ENCODE results near the gene ASB7. TPM values are rescaled to one million over a fixed set of nuclear protein-coding genes. Genes with fewer than 3 reads are reported as not detected.

Gene ASB7
- polyA plus RNA-seq, 3 donors = 5.3 to 9.8 (median 7.6) TPM

- no peak for DNase-seq
- no peak overlapping the region for H3K27ac ChIP-seq (ENCODE audit: low read depth in 1 of 2, low read length in 2 of 2)
- H3K4me3 ChIP-seq (replicated peaks in 1 of 3; ENCODE audit: low read depth in 2 of 3, low read length in 3 of 3) = no peak overlapping the region
- no peaks in the 10 kb centered on the region for H3K4me1 ChIP-seq (ENCODE audit: control insufficient read depth in 1 of 2, insufficient read depth in 2 of 2, low read length in 2 of 2)
- Mint-ChIP-seq H3K9me3 (peaks cover 0 to 6% (median 2%) of the 10 kb centered on the region in 7 donors), H3K27me3 (ENCODE audit: low read depth in 3 of 3) (peaks cover 7 to 19% (median 13%) of the 10 kb centered on the region in 3 donors), H3K4me3 (no peak overlapping the region), H3K27ac (no peak overlapping the region), H3K4me1 (no peaks in the 10 kb centered on the region), H3K36me3 (no peaks in the 10 kb centered on the region)
- no peak overlapping the region for H2AFZ ChIP-seq (ENCODE audit: insufficient read depth, low read depth, low read length, poor library complexity, severe bottlenecking)
- H3K9ac ChIP-seq (ENCODE audit: insufficient read depth, low read length, poor library complexity, severe bottlenecking) = no peak overlapping the region
- peaks cover 0 to 3% of the 10 kb centered on the region in 2 donors for H3K27me3 ChIP-seq (ENCODE audit: control insufficient read depth in 2 of 2, insufficient read depth in 2 of 2, low read length in 2 of 2)
- no peaks in the 10 kb centered on the region for H3K79me2 ChIP-seq (ENCODE audit: insufficient read depth, low read length)
- intact Hi-C loops (cut with micrococcal nuclease) = no loop called here
- H3K9me3 ChIP-seq (replicated peaks in 1 of 2; ENCODE audit: control insufficient read depth in 1 of 2, insufficient read depth in 1 of 2, low read length in 2 of 2) = no peaks in the 10 kb centered on the region
- H3K4me2 ChIP-seq (replicated peaks; ENCODE audit: extremely low read depth, low read length, poor library complexity, severe bottlenecking) = no peak overlapping the region
- no peaks in the 10 kb centered on the region for H4K20me1 ChIP-seq (ENCODE audit: insufficient read depth, low read length)
- 89% methylated on average over 3 of the region's 4 CpGs for WGBS (ENCODE audit: insufficient coverage)
- no peaks in the 10 kb centered on the region for H3K36me3 ChIP-seq (replicated peaks in 1 of 2; ENCODE audit: control insufficient read depth in 1 of 2, insufficient read depth in 2 of 2, low read length in 2 of 2)
- TF ChIP-seq CTCF (IDR thresholded peaks at IDR 0.05) = no peak
Observed at GRCh38 chr15:100691321-100691720, 88.9 kb downstream of the ASB7 start.

GRCh38 chr15:100692246-100692645, 89.9 kb downstream of the ASB7 start:
- DNase-seq = no peak
- no peak for TF ChIP-seq CTCF (IDR thresholded peaks at IDR 0.05)
- Histone ChIP-seq H3K4me1 (ENCODE audit: control insufficient read depth in 1 of 2, insufficient read depth in 2 of 2, low read length in 2 of 2) (no peaks in the 10 kb centered on the region), H3K36me3 (replicated peaks in 1 of 2; ENCODE audit: control insufficient read depth in 1 of 2, insufficient read depth in 2 of 2, low read length in 2 of 2) (no peaks in the 10 kb centered on the region), H3K9me3 (replicated peaks in 1 of 2; ENCODE audit: control insufficient read depth in 1 of 2, insufficient read depth in 1 of 2, low read length in 2 of 2) (no peaks in the 10 kb centered on the region), H3K27me3 (ENCODE audit: control insufficient read depth in 2 of 2, insufficient read depth in 2 of 2, low read length in 2 of 2) (peaks cover 2 to 9% of the 10 kb centered on the region in 2 donors), H3K79me2 (ENCODE audit: insufficient read depth, low read length) (no peaks in the 10 kb centered on the region), H3K9ac (ENCODE audit: insufficient read depth, low read length, poor library complexity, severe bottlenecking) (no peak overlapping the region), H3K4me3 (replicated peaks in 1 of 3; ENCODE audit: low read depth in 2 of 3, low read length in 3 of 3) (no peak overlapping the region), H2AFZ (ENCODE audit: insufficient read depth, low read depth, low read length, poor library complexity, severe bottlenecking) (no peak overlapping the region), H3K27ac (ENCODE audit: low read depth in 1 of 2, low read length in 2 of 2) (no peak overlapping the region), H4K20me1 (ENCODE audit: insufficient read depth, low read length) (no peaks in the 10 kb centered on the region), H3K4me2 (replicated peaks; ENCODE audit: extremely low read depth, low read length, poor library complexity, severe bottlenecking) (no peak overlapping the region)
- no peaks in the 10 kb centered on the region for H3K36me3 Mint-ChIP-seq
- WGBS (ENCODE audit: insufficient coverage) = 100% methylated on average over 2 of the region's 3 CpGs
- H3K4me3 Mint-ChIP-seq = no peak overlapping the region
- no peak overlapping the region for H3K27ac Mint-ChIP-seq
- peaks cover 12 to 25% (median 16%) of the 10 kb centered on the region in 3 donors for H3K27me3 Mint-ChIP-seq (ENCODE audit: low read depth in 3 of 3)
- intact Hi-C loops (cut with micrococcal nuclease) = no loop called here
- no peaks in the 10 kb centered on the region for H3K4me1 Mint-ChIP-seq
- H3K9me3 Mint-ChIP-seq = peaks cover 0 to 9% (median 2%) of the 10 kb centered on the region in 7 donors

Data from CD14-positive monocyte (primary cell).